ENCODE measurements around the gene GNG14.

GNG14 gene

DNA sequence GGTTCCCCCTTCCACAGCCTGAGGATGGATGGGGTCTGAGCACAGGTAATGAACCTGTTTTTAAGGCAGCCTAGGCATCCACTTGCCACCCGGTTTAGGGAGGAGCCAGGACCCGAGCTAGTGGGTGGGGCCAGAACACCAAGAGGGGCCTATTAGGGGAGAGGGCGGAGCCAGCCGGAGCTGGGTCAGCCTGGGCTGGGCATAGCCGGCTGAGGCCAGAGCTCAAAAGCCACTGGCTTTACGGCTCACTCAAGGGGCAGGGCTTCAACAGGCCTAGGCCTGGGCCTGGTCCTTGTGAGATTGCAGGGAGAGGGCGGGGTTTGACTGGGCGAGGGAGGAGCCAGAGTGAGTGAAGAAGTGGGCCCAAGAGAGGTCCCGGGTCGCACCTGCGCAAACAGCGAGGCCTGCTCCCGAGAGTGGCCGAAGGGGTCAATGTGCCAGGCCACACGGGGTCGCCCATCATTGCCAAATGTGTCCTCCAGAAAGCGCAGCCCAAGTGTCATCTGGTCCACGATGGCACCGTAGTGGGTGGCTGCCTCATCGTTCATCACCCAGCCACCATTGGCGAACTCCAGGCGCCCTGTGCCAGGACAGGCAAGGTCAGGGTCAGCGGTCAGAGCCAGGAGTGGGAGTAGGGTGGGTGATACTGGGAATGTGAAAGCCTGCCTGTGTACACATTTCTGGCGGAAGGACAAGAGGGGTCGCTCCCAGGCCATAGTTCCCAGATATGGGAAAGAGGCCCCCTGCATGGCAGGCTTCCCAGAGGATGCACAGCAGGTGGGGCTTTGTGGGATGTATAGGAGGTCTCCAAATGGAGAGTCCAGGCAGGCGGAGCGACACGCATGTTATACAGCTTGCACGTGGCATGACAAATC lies 23.2 kb upstream of the GNG14 start:
- no peak overlapping the region for H3K4ac ChIP-seq (ENCODE audit: low read depth in 1 of 2, low read length in 2 of 2)
- no peak overlapping the region for H3K4me3 ChIP-seq (ENCODE audit: insufficient read depth in 1 of 2, low read depth in 1 of 2, low read length in 2 of 2)
- no peaks in the 10 kb centered on the region for H3K9me3 ChIP-seq (ENCODE audit: control insufficient read depth, low read length)
- H3K27ac ChIP-seq (ENCODE audit: low read length, poor library complexity, severe bottlenecking) = no peak overlapping the region
- H3K79me1 ChIP-seq (replicated peaks; ENCODE audit: low read length, poor library complexity, severe bottlenecking) = peaks cover 40% of the 10 kb centered on the region
- H3K4me1 ChIP-seq (ENCODE audit: control insufficient read depth, insufficient read depth, low read depth, low read length) = peaks cover 24% of the 10 kb centered on the region
- DNase-seq = no peak
- no peak overlapping the region for H3K23ac ChIP-seq (ENCODE audit: low read length in 2 of 2)
- H4K8ac ChIP-seq (ENCODE audit: low read length) = no peak overlapping the region
- H3K14ac ChIP-seq (ENCODE audit: low read length in 2 of 2) = no peak overlapping the region
- H2BK12ac ChIP-seq (ENCODE audit: low read length in 2 of 2) = no peak overlapping the region
- H3K9ac ChIP-seq (ENCODE audit: low read length) = no peak overlapping the region
- H3K18ac ChIP-seq (ENCODE audit: low read depth in 1 of 2, low read length in 2 of 2) = no peak overlapping the region
- no peak overlapping the region for H2BK5ac ChIP-seq (ENCODE audit: low read depth, low read length, poor library complexity, severe bottlenecking)
- 95% methylated on average over 29 of the region's 29 CpGs for WGBS
- no peak overlapping the region for H2BK15ac ChIP-seq (ENCODE audit: low read depth, poor library complexity, severe bottlenecking)
- no peak overlapping the region for H3K4me2 ChIP-seq (ENCODE audit: low read length, poor library complexity, severe bottlenecking)
- H2BK120ac ChIP-seq (ENCODE audit: low read depth, low read length) = no peak overlapping the region
- no peak overlapping the region for H2AK5ac ChIP-seq (ENCODE audit: low read length, severe bottlenecking)
- peaks cover 56 to 59% of the 10 kb centered on the region in 2 experiments for H3K36me3 ChIP-seq (ENCODE audit: control insufficient read depth in 1 of 2, insufficient read depth in 2 of 2, low read depth in 1 of 2, low read length in 2 of 2)
- no peaks in the 10 kb centered on the region for H3K27me3 ChIP-seq (ENCODE audit: control insufficient read depth in 1 of 2, insufficient read depth in 1 of 2, low read length in 2 of 2)
- H2AFZ ChIP-seq (ENCODE audit: low read depth, low read length) = no peak overlapping the region
- no peak overlapping the region for H4K91ac ChIP-seq (ENCODE audit: low read length)

DNA sequence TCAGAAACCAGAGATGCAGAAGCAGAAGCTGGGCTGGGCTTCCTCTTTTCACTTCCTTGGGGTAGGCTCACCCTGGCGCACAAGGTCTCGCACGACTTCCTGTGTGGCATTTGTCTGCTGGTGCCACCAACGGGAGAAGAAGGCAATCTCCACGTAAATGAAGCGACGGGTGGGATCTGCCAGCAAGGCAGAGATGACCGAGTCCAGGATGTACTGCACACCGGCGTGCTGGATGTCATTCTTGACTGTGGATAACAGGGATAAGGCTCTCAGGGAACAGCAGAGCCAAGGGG lies 22.6 kb upstream of the GNG14 start:
- Histone ChIP-seq H3K4me1 (ENCODE audit: control insufficient read depth, insufficient read depth, low read depth, low read length) (peaks cover 27% of the 10 kb centered on the region), H2BK120ac (ENCODE audit: low read depth, low read length) (no peak overlapping the region), H3K79me1 (replicated peaks; ENCODE audit: low read length, poor library complexity, severe bottlenecking) (peaks cover 45% of the 10 kb centered on the region), H4K91ac (ENCODE audit: low read length) (no peak overlapping the region), H2BK5ac (ENCODE audit: low read depth, low read length, poor library complexity, severe bottlenecking) (no peak overlapping the region), H2BK15ac (ENCODE audit: low read depth, poor library complexity, severe bottlenecking) (no peak overlapping the region), H3K4me3 (ENCODE audit: insufficient read depth in 1 of 2, low read depth in 1 of 2, low read length in 2 of 2) (no peak overlapping the region), H3K14ac (ENCODE audit: low read length in 2 of 2) (no peak overlapping the region), H3K4me2 (ENCODE audit: low read length, poor library complexity, severe bottlenecking) (no peak overlapping the region), H3K27me3 (ENCODE audit: control insufficient read depth in 1 of 2, insufficient read depth in 1 of 2, low read length in 2 of 2) (no peaks in the 10 kb centered on the region), H3K27ac (ENCODE audit: low read length, poor library complexity, severe bottlenecking) (no peak overlapping the region), H4K8ac (ENCODE audit: low read length) (no peak overlapping the region), H3K9me3 (ENCODE audit: control insufficient read depth, low read length) (no peaks in the 10 kb centered on the region), H3K23ac (ENCODE audit: low read length in 2 of 2) (no peak overlapping the region), H2AFZ (ENCODE audit: low read depth, low read length) (no peak overlapping the region), H3K9ac (ENCODE audit: low read length) (peak overlapping the region; percentile 99), H2BK12ac (ENCODE audit: low read length in 2 of 2) (no peak overlapping the region), H3K4ac (ENCODE audit: low read depth in 1 of 2, low read length in 2 of 2) (no peak overlapping the region), H3K36me3 (ENCODE audit: control insufficient read depth in 1 of 2, insufficient read depth in 2 of 2, low read depth in 1 of 2, low read length in 2 of 2) (peaks cover 52 to 55% of the 10 kb centered on the region in 2 experiments), H3K18ac (ENCODE audit: low read depth in 1 of 2, low read length in 2 of 2) (no peak overlapping the region), H2AK5ac (ENCODE audit: low read length, severe bottlenecking) (no peak overlapping the region)
- WGBS = 99% methylated on average over 10 of the region's 10 CpGs
- no peak for DNase-seq

DNA sequence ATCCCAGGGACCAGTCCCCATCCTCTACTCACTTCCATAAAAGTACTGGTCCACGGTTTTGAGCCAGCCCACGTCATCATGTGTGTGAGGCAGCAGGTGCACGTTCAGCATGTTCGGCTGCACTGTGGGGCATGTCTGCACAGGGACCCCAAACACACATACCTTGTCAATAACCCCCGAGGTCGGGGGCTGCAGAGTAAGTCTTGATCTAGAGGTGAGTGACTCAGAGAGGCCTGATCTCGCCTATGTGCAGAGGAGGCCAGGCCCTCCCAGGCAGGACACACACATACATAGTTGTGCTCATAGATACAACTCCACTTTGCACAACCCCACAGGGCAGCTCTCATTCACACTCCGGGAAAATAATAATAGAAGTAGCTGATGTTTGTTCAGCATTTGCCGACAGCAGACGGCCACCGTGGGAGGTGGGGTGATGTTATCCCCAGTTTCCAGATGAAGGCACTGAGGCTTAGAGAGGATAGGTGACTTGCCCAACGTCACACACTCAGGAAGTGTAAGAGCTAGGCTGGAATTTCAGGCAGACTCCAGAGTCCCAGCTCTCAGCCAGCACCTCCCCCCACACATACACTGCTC lies 22.0 kb upstream of the GNG14 start:
- Histone ChIP-seq H4K8ac (ENCODE audit: low read length) (peak overlapping the region; percentile 73), H3K4me2 (ENCODE audit: low read length, poor library complexity, severe bottlenecking) (peak overlapping the region; percentile 89), H2AK5ac (ENCODE audit: low read length, severe bottlenecking) (no peak overlapping the region), H3K18ac (ENCODE audit: low read depth in 1 of 2, low read length in 2 of 2) (peak overlapping the region in 1 of 2 experiments; percentile 79), H4K91ac (ENCODE audit: low read length) (peak overlapping the region; percentile 43), H2BK5ac (ENCODE audit: low read depth, low read length, poor library complexity, severe bottlenecking) (no peak overlapping the region), H3K36me3 (ENCODE audit: control insufficient read depth in 1 of 2, insufficient read depth in 2 of 2, low read depth in 1 of 2, low read length in 2 of 2) (peaks cover 49 to 57% of the 10 kb centered on the region in 2 experiments), H3K9ac (ENCODE audit: low read length) (peak overlapping the region; percentile 99), H2BK15ac (ENCODE audit: low read depth, poor library complexity, severe bottlenecking) (no peak overlapping the region), H3K9me3 (ENCODE audit: control insufficient read depth, low read length) (no peaks in the 10 kb centered on the region), H3K27ac (ENCODE audit: low read length, poor library complexity, severe bottlenecking) (no peak overlapping the region), H3K23ac (ENCODE audit: low read length in 2 of 2) (no peak overlapping the region), H2BK12ac (ENCODE audit: low read length in 2 of 2) (no peak overlapping the region), H2AFZ (ENCODE audit: low read depth, low read length) (peak overlapping the region; percentile 87), H3K14ac (ENCODE audit: low read length in 2 of 2) (peak overlapping the region in 1 of 2 experiments; percentile 89), H3K79me1 (replicated peaks; ENCODE audit: low read length, poor library complexity, severe bottlenecking) (peaks cover 48% of the 10 kb centered on the region), H3K27me3 (ENCODE audit: control insufficient read depth in 1 of 2, insufficient read depth in 1 of 2, low read length in 2 of 2) (no peaks in the 10 kb centered on the region), H3K4me3 (ENCODE audit: insufficient read depth in 1 of 2, low read depth in 1 of 2, low read length in 2 of 2) (peak overlapping the region; percentile 85 to 97), H3K4me1 (ENCODE audit: control insufficient read depth, insufficient read depth, low read depth, low read length) (peaks cover 32% of the 10 kb centered on the region), H2BK120ac (ENCODE audit: low read depth, low read length) (no peak overlapping the region), H3K4ac (ENCODE audit: low read depth in 1 of 2, low read length in 2 of 2) (no peak overlapping the region)
- DNase-seq = no peak
- 80% methylated on average over 10 of the region's 12 CpGs for WGBS

DNA sequence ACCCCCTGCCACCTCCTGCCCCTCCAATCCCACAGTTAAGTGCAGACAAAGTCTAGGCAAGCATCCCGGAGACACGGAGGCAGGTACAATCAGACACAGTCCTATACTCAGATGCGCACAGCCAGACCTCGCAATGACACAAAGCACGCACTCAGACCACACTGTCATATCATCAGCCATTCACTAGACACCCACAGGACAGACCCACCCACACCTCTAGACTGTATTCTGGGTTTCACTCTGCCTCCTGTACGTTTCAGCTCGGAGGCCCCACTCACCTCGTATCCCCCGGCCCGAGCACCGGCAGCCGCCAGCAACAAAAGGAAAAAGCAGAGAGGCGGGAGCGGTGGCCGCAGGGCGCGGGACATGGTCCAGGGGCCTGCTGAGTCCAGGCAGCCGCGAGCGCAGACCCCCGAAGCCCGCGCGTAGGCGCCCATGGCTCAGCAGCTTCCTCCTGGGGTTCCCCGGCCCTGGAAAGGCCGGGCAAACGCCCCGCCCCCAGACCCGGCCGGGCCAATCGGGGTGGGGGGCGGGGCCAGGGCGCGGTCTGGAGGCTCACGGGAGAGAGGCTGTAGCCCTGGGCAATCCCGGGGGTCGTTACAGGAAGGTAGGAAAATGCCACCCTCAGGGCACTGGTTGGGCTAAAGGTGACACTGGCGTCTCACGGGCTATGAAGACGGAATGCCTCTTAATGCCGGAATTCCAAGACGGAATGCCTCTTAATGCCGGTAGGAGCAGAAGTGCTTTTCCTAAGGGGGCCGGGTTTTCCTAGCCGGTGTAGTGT lies 21.3 kb upstream of the GNG14 start, which contains the start of the genes MAN2B1 and WDR83:
MAN2B1 (minus strand) TSS at position 478 of the 784 bp plus-strand sequence; CDS start at position 437, 41 bp downstream.
WDR83 (plus strand) TSS at position 543 of the 784 bp plus-strand sequence. CDS start 2,984 bp downstream, outside the sequence.
- Histone ChIP-seq H4K8ac (ENCODE audit: low read length) (peak within 1 kb of the TSS; percentile 87), H3K4me3 (ENCODE audit: insufficient read depth in 1 of 2, low read depth in 1 of 2, low read length in 2 of 2) (peak within 1 kb of the TSS; percentile 85 to 97), H2AK5ac (ENCODE audit: low read length, severe bottlenecking) (no peak within 1 kb of the TSS), H2BK12ac (ENCODE audit: low read length in 2 of 2) (peak within 1 kb of the TSS in 1 of 2 experiments; percentile 32), H3K9me3 (ENCODE audit: control insufficient read depth, low read length) (no peaks in the 10 kb centered on the region), H3K27ac (ENCODE audit: low read length, poor library complexity, severe bottlenecking) (no peak within 1 kb of the TSS), H3K23ac (ENCODE audit: low read length in 2 of 2) (peak within 1 kb of the TSS in 1 of 2 experiments; percentile 47), H2BK120ac (ENCODE audit: low read depth, low read length) (no peak within 1 kb of the TSS), H2BK5ac (ENCODE audit: low read depth, low read length, poor library complexity, severe bottlenecking) (no peak within 1 kb of the TSS), H3K27me3 (ENCODE audit: control insufficient read depth in 1 of 2, insufficient read depth in 1 of 2, low read length in 2 of 2) (no peaks in the 10 kb centered on the region), H4K91ac (ENCODE audit: low read length) (peak within 1 kb of the TSS; percentile 43), H2AFZ (ENCODE audit: low read depth, low read length) (peak within 1 kb of the TSS; percentile 93), H3K4me1 (ENCODE audit: control insufficient read depth, insufficient read depth, low read depth, low read length) (peaks cover 32% of the 10 kb centered on the region), H3K9ac (ENCODE audit: low read length) (peak within 1 kb of the TSS; percentile 99), H3K14ac (ENCODE audit: low read length in 2 of 2) (peak within 1 kb of the TSS in 1 of 2 experiments; percentile 89), H3K4ac (ENCODE audit: low read depth in 1 of 2, low read length in 2 of 2) (peak within 1 kb of the TSS in 1 of 2 experiments; percentile 52), H3K79me1 (replicated peaks; ENCODE audit: low read length, poor library complexity, severe bottlenecking) (peaks cover 48% of the 10 kb centered on the region), H3K4me2 (ENCODE audit: low read length, poor library complexity, severe bottlenecking) (peak within 1 kb of the TSS; percentile 89), H2BK15ac (ENCODE audit: low read depth, poor library complexity, severe bottlenecking) (no peak within 1 kb of the TSS), H3K36me3 (ENCODE audit: control insufficient read depth in 1 of 2, insufficient read depth in 2 of 2, low read depth in 1 of 2, low read length in 2 of 2) (peaks cover 42 to 51% of the 10 kb centered on the region in 2 experiments), H3K18ac (ENCODE audit: low read depth in 1 of 2, low read length in 2 of 2) (peak within 1 kb of the TSS; percentile 76 to 79)
- peak; percentile 87 for DNase-seq
- 5% methylated on average over 46 of the region's 46 CpGs for WGBS

All from mesenchymal stem cell (in vitro differentiated cells and primary cell).